Mesendoderm (in vitro differentiated cells): ENCODE measurements around the gene CDH23.

Experiments used
- DNase-seq: peaks from one replicate; pipeline ENCODE4 v3.0.0; 2013
- H2AK5ac ChIP-seq: 2 replicates; pipeline ENCODE4 v1.6.1; 2013; ENCODE audit warnings: low read length, inconsistent platforms
- H2BK120ac ChIP-seq: 2 replicates; pipeline ENCODE4 v1.6.1; 2013; ENCODE audit warnings: low read depth, mild to moderate bottlenecking, low read length, moderate library complexity, mixed read lengths
- H2BK15ac ChIP-seq: replicated peaks from 2 replicates; pipeline ENCODE4 v1.6.1; 2013; ENCODE audit warnings: low read depth, mild to moderate bottlenecking, moderate library complexity
- H2BK5ac ChIP-seq: 2 replicates; pipeline ENCODE4 v1.6.1; 2013; ENCODE audit warnings: low read length, inconsistent platforms
- H3K18ac ChIP-seq: 2 replicates; pipeline ENCODE4 v1.6.1; 2013; ENCODE audit warnings: mild to moderate bottlenecking, low read length, mixed read lengths
- H3K23ac ChIP-seq: one replicate; pipeline ENCODE4 v1.6.1; 2013; ENCODE audit warnings: low read length
- H3K27ac ChIP-seq: 2 replicates; pipeline ENCODE4 v1.5.1; 2013; ENCODE audit warnings: low read depth, mild to moderate bottlenecking, inconsistent platforms, low read length, moderate library complexity
- H3K27me3 ChIP-seq: 2 replicates; pipeline ENCODE4 v1.6.1; 2013; ENCODE audit warnings: low read length, control low read depth, mild to moderate bottlenecking, inconsistent platforms; ENCODE audit not compliant: insufficient read depth, poor library complexity
- H3K36me3 ChIP-seq: 2 replicates; pipeline ENCODE4 v1.6.1; 2013; ENCODE audit warnings: low read length, inconsistent platforms; ENCODE audit not compliant: control insufficient read depth, insufficient read depth
- H3K4ac ChIP-seq: one replicate; pipeline ENCODE4 v1.6.1; 2013; ENCODE audit warnings: low read depth, mild to moderate bottlenecking, low read length, moderate library complexity
- H3K4me1 ChIP-seq: 2 replicates; pipeline ENCODE4 v1.6.1; 2013; ENCODE audit warnings: low read depth, low read length, inconsistent platforms; ENCODE audit not compliant: control insufficient read depth
- H3K4me2 ChIP-seq: 2 replicates; pipeline ENCODE4 v1.6.1; 2013; ENCODE audit warnings: low read length
- H3K4me3 ChIP-seq: 2 replicates; pipeline ENCODE4 v1.5.1; 2013; ENCODE audit warnings: mild to moderate bottlenecking, low read length
- H3K56ac ChIP-seq: one replicate; pipeline ENCODE4 v1.6.1; 2013; ENCODE audit warnings: low read length
- H3K79me1 ChIP-seq: 2 replicates; pipeline ENCODE4 v1.6.1; 2013; ENCODE audit warnings: low read length, inconsistent platforms
- H3K79me2 ChIP-seq: 2 replicates; pipeline ENCODE4 v1.6.1; 2013; ENCODE audit warnings: mild to moderate bottlenecking, low read length; ENCODE audit not compliant: control insufficient read depth, insufficient read depth
- H3K9ac ChIP-seq: 2 replicates; pipeline ENCODE4 v1.6.1; 2013; ENCODE audit warnings: low read length, inconsistent platforms
- H4K5ac ChIP-seq: one replicate; pipeline ENCODE4 v1.6.1; 2013; ENCODE audit warnings: low read length
- H4K8ac ChIP-seq: one replicate; pipeline ENCODE4 v1.6.1; 2013; ENCODE audit warnings: low read depth, mild to moderate bottlenecking, control low read depth, low read length, moderate library complexity
- WGBS: extraction: QIAGEN DNeasy Blood & Tissue Kit; methylation state at CpG from one replicate; pipeline ENCODE4 v1.1.7; 2013; ENCODE audit warnings: low lambda C conversion rate, missing lambda C conversion rate; ENCODE audit not compliant: insufficient coverage; ENCODE audit errors: extremely low coverage; 5-methylcytosine and 5-hydroxymethylcytosine counted together

The CDH23 gene

DNA sequence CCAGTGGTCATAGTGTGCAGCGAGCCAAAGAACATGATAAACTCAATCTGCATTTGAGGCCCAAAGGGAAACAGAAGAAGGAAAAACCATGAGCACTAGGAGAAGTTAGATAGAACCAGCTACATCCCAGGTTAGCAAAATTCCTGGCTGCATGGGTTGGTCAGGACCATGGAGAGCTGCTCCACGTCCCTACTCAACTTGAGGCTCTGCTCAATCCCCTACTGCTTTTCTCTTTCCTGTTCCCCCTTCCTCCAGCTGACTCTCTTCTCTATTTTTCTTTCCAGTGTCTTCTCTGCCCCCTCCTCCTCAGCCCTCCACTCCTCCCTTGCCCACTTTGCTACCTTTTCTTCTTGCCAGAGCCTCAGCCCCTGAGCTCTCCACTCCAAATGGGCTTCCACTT, 398.5 kb downstream of the CDH23 start:
- Histone ChIP-seq H3K9ac (no peak overlapping the region), H3K18ac (no peak overlapping the region), H3K36me3 (no peaks in the 10 kb centered on the region), H3K79me1 (no peaks in the 10 kb centered on the region), H3K4me2 (no peak overlapping the region), H4K5ac (no peak overlapping the region), H2BK5ac (no peak overlapping the region), H3K4me3 (no peak overlapping the region), H3K27ac (no peak overlapping the region), H4K8ac (no peak overlapping the region), H3K4ac (no peak overlapping the region), H2BK15ac (no peak overlapping the region), H3K56ac (no peak overlapping the region), H2AK5ac (no peak overlapping the region), H3K79me2 (no peaks in the 10 kb centered on the region), H3K4me1 (no peaks in the 10 kb centered on the region), H2BK120ac (no peak overlapping the region), H3K27me3 (no peaks in the 10 kb centered on the region), H3K23ac (no peak overlapping the region)
- WGBS: no CpG with 5 or more reads among the region's 2 CpGs
- DNase-seq: peak; percentile 52

DNA sequence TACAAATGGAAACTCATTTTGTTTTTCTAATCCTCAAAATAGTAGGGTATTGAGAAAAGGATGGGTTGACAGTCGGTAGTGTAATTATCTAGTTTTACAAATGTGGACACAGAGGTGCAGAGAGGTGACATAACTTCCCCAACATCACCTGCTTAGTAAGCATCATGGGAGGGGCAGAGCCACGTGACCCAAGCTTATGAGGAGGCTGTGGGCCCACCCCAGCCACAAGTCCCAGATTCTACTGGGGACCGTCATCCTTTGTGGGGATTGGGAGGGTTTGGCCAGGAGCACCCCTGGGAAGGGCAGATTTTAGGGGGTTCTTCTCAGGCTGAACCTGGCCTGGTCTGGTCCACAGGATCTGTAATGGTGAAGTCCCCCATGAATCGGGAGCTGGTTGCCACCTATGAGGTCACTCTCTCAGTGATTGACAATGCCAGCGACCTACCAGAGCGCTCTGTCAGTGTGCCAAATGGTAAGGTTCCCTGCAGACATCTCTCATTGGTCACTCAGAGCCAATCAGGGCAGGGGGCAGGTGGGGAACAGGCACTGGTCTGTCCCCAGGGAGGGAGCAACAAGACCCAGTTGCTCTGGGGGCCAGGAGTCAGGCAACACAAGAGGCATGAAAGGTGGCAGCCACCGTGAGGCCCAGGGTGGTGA, 400.2 kb downstream of the CDH23 start:
- WGBS: no CpG with 5 or more reads among the region's 7 CpGs
- Histone ChIP-seq H3K79me2 (no peaks in the 10 kb centered on the region), H3K27ac (no peak overlapping the region), H3K23ac (no peak overlapping the region), H2BK15ac (no peak overlapping the region), H4K8ac (no peak overlapping the region), H3K56ac (no peak overlapping the region), H2BK120ac (no peak overlapping the region), H3K36me3 (no peaks in the 10 kb centered on the region), H3K18ac (no peak overlapping the region), H4K5ac (no peak overlapping the region), H2AK5ac (no peak overlapping the region), H2BK5ac (no peak overlapping the region), H3K4ac (no peak overlapping the region), H3K79me1 (no peaks in the 10 kb centered on the region), H3K4me3 (no peak overlapping the region), H3K4me2 (no peak overlapping the region), H3K4me1 (no peaks in the 10 kb centered on the region), H3K27me3 (no peaks in the 10 kb centered on the region), H3K9ac (no peak overlapping the region)
- DNase-seq: peak; percentile 58

DNA sequence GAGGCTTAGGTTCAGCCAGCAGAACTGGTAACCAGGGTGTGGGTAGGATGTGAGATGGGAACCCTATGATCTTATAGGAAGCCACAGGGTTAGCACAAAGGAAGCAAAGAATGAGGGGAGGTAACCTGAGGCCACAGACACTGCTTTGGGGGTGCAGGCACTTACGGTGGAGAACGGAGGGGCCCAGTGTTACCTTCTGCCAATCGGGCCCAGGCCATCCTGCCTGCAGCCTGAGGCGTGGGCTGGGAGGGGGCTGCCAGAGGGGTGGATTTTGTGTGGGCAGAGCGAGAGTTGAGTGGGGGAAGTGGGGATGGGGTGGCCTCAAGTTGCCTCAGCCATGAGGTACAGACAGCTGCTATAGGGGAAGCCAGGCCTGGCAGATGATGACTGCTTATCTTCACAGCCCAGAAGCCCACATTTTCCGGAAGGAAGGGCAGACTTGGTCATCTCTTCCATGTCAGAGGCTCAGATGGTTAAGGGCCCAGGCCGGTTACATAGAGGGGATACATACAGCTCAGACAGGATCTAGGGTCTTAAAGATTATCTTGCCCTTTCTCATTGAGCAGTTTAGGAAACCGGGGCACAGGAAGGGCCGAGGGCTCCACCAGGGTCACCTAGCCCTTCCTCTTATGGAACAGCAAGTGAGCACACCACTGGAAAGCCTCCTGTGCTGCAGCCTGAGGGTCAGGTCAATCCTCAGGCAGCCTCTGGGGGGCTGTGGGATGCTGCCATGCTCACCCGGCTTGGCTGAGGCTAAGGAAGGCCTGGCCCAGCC, 401.0 kb downstream of the CDH23 start:
- no peak overlapping the region for H3K9ac ChIP-seq
- no peaks in the 10 kb centered on the region for H3K79me2 ChIP-seq
- no peaks in the 10 kb centered on the region for H3K36me3 ChIP-seq
- no peak overlapping the region for H3K18ac ChIP-seq
- H4K8ac ChIP-seq: no peak overlapping the region
- H3K56ac ChIP-seq: no peak overlapping the region
- no peak overlapping the region for H3K4me2 ChIP-seq
- no CpG with 5 or more reads among the region's 10 CpGs for WGBS
- H3K27ac ChIP-seq: no peak overlapping the region
- no peak overlapping the region for H2BK120ac ChIP-seq
- no peak overlapping the region for H2AK5ac ChIP-seq
- no peak overlapping the region for H3K4ac ChIP-seq
- DNase-seq: no peak
- H3K27me3 ChIP-seq: no peaks in the 10 kb centered on the region
- no peak overlapping the region for H3K23ac ChIP-seq
- H2BK15ac ChIP-seq: no peak overlapping the region
- H3K79me1 ChIP-seq: no peaks in the 10 kb centered on the region
- no peak overlapping the region for H4K5ac ChIP-seq
- no peak overlapping the region for H3K4me3 ChIP-seq
- no peak overlapping the region for H2BK5ac ChIP-seq
- no peaks in the 10 kb centered on the region for H3K4me1 ChIP-seq

DNA sequence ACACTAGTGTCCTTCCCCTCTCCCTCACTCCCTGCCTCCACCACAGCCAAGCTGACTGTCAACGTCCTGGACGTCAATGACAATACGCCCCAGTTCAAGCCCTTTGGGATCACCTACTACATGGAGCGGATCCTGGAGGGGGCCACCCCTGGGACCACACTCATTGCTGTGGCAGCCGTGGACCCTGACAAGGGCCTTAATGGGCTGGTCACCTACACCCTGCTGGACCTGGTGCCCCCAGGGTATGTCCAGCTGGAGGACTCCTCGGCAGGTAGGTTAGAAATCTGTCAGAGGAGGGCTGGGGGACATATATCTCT, 401.5 kb downstream of the CDH23 start:
- no peak overlapping the region for H2AK5ac ChIP-seq
- no peak for DNase-seq
- H2BK5ac ChIP-seq: no peak overlapping the region
- no peak overlapping the region for H2BK15ac ChIP-seq
- H3K79me1 ChIP-seq: no peaks in the 10 kb centered on the region
- no peaks in the 10 kb centered on the region for H3K4me1 ChIP-seq
- no peak overlapping the region for H3K4me2 ChIP-seq
- H3K79me2 ChIP-seq: no peaks in the 10 kb centered on the region
- H2BK120ac ChIP-seq: no peak overlapping the region
- no peak overlapping the region for H3K4ac ChIP-seq
- no peak overlapping the region for H3K56ac ChIP-seq
- no peaks in the 10 kb centered on the region for H3K36me3 ChIP-seq
- H4K5ac ChIP-seq: no peak overlapping the region
- H3K23ac ChIP-seq: no peak overlapping the region
- no peak overlapping the region for H3K18ac ChIP-seq
- no peak overlapping the region for H3K9ac ChIP-seq
- H3K27me3 ChIP-seq: no peaks in the 10 kb centered on the region
- H3K27ac ChIP-seq: no peak overlapping the region
- no peak overlapping the region for H3K4me3 ChIP-seq
- no peak overlapping the region for H4K8ac ChIP-seq
- no CpG with 5 or more reads among the region's 6 CpGs for WGBS

DNA sequence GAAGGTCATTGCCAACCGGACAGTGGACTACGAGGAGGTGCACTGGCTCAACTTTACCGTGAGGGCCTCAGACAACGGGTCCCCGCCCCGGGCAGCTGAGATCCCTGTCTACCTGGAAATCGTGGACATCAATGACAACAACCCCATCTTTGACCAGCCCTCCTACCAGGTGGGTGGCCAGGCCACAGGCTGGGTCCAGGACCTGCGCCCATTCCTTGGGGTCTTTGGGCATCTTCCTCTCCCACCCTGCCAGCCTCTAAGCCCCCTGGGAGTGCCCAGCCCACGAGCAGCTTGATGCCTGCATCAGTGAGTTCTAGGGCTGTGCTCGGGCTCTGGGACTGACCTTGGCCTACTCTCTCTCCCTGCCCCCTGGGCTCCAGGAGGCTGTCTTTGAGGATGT, 402.4 kb downstream of the CDH23 start:
- Histone ChIP-seq H3K18ac (no peak overlapping the region), H3K56ac (no peak overlapping the region), H4K5ac (no peak overlapping the region), H3K9ac (no peak overlapping the region), H3K23ac (no peak overlapping the region), H2BK120ac (no peak overlapping the region), H3K36me3 (no peaks in the 10 kb centered on the region), H3K79me2 (no peaks in the 10 kb centered on the region), H2BK5ac (no peak overlapping the region), H3K27me3 (no peaks in the 10 kb centered on the region), H4K8ac (no peak overlapping the region), H2AK5ac (no peak overlapping the region), H2BK15ac (no peak overlapping the region), H3K4me3 (no peak overlapping the region), H3K4me2 (no peak overlapping the region), H3K4me1 (no peaks in the 10 kb centered on the region), H3K79me1 (no peaks in the 10 kb centered on the region), H3K4ac (no peak overlapping the region), H3K27ac (no peak overlapping the region)
- no peak for DNase-seq
- no CpG with 5 or more reads among the region's 10 CpGs for WGBS
